NCI-H1092 treated with DMSO at 0.1 percent for 48 hours (cell line): Measurements from ENCODE around the gene RRP1.

ENCODE experiments used
- DNase-seq: peaks from one replicate; lab custom pipeline; 2025; lab: John Stamatoyannopoulos, UW

The RRP1 gene

DNA sequence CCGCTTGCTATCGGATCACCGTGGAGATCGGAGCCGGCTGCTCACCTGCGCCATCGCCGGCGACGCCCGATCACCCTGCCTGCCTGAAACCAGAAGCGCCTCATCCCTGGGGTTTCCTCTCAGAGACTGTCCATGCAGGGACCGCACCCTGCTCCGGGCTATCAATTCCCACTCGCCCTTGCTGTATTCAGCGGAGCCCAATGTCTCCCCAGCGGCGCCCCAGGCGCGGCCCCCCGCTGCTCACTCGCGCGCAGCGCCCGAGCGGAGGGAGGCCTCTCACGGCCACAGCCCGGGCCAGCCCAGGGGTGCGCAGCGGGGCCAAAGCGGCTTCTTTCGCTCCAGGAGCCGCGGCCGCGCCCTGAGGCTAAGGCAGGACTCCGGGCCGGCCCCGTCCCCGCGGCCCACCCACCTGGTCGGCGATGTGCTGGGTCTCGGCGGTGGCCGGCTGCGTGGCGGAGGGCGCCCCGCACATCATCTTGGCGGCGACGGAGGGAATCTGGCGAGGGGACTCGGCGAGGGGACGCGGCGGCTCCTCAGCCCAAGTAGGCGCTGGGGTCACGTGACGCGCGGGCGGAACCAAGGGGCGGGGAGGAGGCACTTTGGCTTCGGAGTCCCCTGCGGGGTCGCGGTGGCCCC lies 13.5 kb upstream of the RRP1 start, which contains the start of gene CSTB:
Gene CSTB (minus strand): TSS at position 514 of the 636 bp plus-strand sequence. CDS start 39 bp downstream, at position 475.
- peak; percentile 79 for DNase-seq

DNA sequence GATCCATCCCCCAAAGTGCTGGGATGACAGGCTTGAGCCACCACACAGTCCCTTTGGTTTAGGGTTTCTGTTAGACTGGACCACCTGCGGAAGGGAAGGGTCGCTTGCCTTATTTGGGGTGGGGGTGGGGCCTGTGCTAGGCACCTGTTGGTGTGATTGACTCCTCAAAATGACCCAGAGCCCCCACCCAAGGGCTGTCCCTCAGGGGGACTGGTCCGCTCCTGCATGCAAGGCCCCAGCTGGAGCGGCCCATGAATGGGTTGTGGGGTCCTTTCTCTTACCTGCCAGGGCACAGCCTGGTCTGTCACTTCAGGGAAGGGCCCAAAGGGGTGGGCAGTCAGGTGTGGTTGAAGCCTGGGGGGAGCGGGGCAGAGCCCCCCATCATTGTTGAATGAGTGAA lies 11.4 kb upstream of the RRP1 start:
- DNase-seq: no peak

DNA sequence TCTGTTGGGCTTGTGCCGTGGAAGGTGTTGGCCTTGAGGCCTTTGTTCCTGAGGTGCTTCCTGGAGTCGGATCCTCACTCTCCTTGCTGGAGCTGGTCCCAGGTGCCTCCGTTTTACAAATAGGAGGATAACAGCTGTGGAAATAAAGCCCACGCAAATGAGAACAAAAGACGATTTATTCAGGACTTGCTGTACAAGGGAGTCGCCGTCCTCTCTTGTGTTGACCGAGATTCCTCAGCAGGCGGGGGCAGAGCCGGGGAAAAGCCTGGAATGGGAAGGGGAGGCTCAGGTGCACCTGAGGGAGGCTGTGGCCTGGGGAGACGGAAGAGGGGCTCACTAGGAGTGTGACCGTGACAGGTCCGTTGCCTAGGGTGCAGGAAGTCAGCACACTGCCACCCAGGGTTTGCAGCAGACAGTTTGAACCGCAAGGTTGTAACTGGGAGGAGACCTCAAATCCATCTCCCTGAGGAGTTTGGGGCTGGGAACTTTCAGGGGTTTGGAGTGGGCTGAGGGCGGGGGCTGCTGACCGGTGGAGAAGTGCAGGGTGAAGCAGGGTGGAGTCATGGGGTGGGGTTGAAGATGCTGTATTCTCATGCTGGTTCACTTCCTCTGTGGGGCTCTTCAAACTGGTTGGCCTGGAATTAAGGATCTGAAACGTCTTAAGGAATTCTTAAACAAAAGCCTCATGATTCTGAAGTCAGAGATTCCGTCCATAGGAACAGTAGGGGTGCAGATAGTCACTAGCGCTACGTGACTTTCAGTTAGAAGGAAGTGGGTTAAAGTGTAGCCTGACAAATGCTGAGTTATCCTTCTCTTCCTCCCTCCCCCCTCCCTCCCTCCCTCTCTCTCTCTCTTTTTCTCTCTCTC lies 10.7 kb upstream of the RRP1 start:
- no peak for DNase-seq

DNA sequence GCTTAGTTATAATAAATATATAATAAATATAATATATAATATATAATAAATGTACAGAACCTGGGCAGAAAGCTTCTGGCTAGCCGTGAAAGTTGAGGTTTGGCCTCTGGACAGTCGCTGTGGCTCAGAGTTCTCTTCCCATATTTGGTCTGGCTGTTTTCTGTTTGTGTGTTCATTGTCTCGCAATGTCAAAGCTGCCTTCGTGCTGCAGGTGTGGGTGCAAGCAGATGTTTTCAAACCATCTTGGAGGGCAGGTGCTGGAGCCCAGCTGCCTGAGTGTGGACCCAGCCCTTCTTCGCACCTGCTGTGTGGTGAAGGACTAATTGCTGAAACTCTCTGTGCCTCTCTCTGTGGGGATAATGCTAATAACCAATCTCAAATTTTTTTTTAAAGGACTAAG lies 9.7 kb upstream of the RRP1 start:
- no peak for DNase-seq

DNA sequence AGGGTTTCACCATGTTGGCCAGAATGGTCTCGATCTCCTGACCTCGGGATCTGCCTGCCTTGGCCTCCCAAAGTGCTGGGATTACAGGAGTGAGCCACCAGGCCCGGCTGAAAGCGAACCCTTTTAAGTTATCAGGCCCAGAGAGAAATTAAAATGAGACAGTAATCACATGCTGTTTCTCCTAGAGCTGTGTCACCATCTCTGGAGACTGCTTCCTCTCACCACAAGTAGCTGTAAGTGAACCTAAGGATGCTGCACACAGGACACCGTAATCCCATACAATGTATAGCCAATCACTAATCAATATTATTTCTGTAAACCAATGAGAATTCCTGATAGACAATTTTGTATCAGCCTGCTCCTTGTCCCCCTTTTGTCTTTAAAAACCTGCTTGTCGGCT lies 7.5 kb upstream of the RRP1 start:
- DNase-seq: no peak

DNA sequence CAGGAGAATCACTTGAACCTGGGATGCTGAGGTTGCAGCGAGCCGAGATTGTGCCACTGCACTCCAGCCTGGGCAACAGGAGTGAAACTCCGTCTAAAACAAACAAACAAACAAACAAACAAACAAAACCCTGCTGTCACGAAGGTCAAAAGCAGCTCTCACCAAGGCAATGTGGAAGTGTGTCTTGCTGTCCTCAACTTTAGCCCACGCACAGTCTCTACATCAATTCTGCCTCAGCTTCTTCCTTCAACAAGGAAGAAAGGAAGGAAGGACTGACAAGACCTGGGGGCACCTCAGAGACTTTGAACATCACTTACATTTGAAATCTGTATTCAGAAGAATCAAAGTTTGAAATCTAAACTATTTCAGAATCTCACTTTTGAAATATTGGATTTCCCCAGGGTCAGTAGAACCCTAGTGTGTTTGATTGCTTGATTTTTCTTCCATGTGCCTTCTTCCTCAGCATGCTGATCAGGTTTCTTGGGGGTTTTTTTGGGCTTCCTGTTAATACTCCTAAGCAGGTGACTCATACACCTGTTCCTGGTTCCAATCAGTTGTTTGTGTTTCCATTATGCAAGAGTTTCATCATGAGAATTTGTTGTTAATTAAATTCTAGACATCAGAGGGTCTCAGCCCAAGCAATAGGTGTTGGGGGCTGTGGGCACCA lies 6.8 kb upstream of the RRP1 start:
- DNase-seq: no peak

DNA sequence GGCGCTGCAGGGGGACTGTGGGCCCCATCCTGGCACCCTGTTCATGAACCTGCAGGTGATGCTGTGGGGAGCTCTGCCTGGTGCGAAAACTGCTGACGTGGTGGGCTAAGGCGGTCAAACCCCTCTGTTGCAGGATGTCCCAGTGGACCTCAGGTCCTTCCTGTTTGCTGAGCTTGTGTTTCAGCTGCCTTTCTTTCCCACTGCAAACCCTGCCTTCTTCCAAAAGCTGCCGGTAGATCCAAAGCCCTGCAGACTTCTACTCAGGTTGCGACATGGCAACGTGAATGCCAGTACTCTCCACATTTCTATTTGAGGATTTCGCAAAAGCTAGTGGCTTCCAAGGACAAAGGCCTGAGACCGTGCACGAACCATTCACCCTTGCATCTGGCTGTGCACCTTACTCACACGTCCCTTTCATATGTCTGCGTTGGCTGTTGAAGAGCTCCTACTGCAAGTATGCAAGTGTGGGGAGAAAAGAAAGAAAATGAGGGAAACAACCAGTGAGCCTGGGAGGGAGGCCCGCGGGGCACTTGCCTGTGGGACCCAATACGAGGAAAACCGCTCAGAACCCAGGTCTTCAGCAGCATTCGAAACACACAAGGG lies 6.2 kb upstream of the RRP1 start:
- no peak for DNase-seq

DNA sequence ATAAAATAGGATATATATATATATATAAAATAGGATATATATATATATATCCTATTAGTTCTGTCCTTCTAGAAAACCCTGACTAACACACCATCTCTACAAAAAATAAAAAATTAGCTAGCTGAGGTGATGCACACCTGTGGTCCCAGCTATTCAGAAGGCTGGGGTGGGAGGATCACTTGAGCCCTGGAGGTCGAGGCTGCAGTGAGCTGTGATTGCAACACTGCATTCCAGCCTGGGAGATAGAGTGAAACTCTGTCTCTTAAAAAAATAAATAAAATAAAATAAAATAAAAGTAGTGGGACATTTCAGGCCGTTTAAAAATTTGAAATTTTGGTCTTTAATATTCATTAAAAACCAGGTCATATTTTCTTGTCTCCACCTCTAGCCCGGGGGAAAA lies 4.2 kb upstream of the RRP1 start:
- DNase-seq: no peak

DNA sequence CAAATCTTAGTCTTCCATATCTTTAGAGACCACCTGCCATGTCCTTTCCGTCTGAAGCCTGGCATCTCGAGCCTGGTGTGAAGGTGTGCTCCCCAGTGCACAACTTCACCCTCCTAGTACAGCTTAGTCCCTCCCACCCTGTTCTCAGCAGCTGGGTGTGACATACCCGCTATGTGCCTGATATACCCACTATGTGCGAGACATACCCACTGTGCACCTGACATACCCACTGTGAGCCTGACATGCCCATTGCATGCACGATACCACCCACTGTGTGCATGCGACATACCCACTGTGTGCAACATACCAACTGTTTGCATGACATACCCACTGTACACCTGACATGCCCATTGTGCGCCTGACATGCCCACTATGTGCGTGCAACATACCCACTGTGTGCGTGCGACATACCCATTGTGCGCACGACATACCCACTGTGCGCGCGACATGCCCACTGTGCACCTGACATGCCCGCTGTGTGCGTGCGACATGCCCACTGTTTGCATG lies 3.0 kb upstream of the RRP1 start:
- DNase-seq: no peak

DNA sequence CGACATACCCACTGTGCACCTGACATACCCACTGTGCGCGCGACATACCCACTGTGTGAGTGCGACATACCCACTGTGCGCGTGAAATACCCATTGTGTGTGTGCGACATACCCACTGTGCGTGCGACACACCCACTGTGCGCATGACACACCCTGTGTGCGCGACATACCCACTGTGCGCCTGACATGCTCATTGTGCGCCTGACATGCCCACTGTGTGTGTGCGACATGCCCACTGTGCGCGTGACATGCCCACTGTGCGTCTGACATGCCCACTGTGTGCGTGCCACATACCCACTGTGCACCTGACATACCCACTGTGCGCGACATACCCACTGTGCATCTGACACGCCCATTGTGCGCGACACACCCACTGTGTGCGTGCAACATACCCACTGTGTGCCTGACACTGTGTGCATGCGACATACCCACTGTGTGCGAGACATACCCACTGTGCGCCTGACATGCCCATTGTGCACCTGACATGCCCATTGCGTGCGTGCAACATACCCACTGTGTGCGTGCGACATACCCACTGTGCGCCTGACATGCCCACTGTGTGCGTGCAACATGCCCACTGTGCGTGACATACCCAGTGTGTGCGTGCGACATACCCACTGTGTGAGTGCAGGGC lies 2.5 kb upstream of the RRP1 start:
- no peak for DNase-seq

DNA sequence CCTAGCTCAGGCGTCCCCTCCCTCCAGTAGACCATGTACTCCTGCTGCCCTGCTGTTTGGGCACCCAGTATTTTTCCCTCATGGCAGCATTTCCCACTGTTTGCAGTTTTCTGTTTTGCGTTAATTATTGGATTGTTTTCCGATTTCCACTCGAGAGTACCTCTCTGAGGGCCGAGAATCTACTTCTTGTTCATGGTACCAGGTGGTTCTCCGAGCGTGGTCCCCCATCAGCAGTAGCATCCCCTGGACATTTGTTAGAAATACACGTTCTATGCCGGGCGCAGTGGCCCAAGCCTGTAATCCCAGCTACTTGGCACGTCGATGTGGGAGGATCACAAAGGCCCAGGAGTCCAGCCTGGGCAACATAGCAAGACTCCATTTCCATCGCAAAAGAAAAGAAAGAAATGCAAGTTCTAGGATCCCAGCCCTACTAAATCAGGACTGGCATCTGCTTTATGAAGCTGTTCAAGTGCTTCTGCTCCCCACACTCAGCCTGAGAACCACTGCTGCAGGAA lies 690 bp downstream of the RRP1 start:
- no peak for DNase-seq

DNA sequence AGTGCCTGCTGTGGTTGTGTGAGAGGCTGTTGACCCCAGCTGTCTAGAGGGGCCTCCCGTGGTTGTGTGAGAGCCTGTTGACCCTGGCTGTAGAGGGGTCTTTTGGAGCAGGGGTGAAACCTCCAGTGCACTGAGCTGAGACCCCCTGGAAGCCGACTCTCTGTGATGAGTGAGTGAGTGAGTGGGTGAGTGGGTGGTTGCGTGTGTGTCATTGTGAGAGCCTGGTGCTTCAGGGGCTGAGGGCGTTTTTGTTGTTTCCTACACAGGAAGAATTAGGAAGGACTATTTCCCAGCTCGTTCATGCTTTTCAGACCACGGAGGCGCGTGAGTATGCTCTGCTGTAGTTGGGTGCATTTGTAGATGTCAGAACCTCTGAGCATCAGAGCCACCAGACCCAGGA lies 3.0 kb downstream of the RRP1 start:
- no peak for DNase-seq

DNA sequence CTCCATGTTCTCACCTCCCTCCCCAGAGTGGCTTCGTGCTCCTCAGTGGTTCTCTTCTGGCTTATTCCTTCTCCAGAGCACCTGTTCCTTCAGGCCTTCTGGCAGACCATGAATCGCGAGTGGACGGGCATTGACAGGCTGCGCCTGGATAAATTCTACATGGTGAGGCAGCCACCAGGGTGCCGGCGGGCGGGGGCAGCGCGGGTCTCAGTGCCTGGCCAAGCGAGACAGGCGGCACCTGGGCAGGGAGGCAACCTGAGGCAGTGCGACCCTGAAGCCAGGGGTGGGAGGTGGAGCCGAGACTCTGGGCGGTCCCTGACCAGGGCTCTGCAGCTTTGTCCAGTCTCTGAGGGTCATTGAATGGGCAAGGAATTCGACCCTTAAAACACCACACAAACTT lies 3.9 kb downstream of the RRP1 start:
- DNase-seq: no peak

DNA sequence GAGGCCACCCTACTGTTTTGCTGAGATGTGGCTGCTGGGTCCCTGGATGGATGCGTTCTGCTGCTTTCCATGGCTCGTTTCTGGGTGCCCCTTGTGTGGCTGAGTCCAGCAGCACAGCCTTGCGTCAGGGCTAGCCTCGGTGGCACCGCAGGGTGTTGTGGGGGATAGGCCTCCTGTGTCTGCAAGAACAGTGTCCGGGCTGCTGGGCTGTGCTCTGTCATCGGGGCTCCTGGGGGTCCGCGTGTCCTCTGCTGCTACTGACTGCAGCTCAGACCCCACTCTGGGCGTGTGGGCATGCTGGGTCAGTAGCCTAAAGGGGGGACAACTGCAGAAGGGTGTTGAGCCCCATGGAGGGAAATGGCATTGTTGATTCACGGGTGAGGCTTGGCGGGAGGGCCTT lies 4.9 kb downstream of the RRP1 start:
- DNase-seq: no peak

DNA sequence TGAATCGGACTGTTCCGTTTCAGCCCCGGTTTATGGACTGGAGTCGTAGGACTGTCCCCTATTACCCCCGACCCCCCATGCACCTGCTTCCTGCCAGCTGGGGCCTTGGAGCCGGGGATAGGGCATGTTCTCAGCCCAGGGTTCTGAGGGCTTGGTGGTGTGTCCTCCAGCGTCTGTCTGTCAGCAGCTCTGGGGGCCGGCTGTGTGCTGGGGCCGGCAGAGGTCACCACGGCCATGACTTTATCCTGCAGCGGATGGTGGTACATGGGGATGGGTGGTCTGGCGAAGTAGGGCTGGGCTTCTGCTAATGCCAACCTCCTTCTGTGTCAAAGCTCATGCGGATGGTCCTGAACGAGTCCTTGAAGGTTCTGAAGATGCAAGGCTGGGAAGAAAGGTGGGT lies 5.5 kb downstream of the RRP1 start:
- no peak for DNase-seq

DNA sequence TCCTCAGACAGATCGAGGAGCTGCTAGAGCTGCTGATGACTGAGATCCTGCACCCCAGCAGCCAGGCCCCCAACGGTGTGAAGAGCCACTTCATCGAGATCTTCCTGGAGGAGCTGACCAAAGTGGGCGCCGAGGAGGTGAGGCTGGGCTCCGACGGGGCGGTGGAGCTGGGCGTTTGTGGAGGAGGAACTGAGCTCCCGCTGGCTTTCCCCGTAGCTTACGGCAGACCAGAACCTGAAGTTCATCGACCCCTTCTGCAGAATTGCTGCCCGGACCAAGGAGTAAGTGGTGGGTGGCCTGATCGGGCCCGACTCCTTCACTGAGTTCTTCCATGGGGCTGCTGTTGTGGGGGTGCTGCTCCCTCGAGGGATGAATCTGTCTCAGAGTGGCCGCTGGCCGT lies 8.0 kb downstream of the RRP1 start:
- DNase-seq: no peak

DNA sequence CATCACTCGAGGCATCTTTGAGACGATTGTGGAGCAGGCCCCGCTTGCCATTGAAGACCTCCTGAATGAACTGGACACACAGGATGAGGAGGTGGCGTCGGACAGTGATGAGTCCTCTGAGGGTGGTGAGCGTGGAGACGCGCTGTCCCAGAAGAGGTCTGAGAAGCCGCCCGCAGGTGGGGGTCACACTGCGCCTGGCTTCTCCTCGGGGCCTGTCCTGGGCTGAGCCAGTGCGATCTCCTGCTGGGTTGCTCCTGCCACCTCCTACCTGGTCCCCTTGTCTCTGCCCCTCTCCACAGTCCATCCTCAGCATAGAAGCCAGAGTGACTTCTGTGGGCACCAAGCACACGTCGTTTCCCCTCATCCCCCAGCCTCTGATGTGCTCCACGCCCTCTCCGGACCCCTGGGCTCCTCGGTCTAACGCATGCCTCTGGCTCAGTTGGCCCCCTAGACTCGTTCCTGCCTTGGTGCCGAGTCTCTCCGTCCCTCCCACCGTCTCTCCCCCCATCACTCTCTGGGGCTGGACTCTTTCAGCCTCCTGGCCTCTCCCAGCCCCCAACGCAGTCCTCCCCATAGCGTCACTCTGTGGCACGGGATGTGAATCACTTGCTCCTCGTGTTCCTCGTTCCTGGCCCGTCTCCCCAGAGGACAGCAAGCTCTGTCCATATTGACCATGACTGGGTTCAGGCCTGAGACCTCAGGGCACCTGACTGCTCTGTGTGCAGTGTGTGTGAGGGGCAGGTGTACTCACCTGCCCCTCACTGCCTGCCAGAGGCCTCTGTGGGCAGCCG lies 8.7 kb downstream of the RRP1 start:
- DNase-seq: no peak

DNA sequence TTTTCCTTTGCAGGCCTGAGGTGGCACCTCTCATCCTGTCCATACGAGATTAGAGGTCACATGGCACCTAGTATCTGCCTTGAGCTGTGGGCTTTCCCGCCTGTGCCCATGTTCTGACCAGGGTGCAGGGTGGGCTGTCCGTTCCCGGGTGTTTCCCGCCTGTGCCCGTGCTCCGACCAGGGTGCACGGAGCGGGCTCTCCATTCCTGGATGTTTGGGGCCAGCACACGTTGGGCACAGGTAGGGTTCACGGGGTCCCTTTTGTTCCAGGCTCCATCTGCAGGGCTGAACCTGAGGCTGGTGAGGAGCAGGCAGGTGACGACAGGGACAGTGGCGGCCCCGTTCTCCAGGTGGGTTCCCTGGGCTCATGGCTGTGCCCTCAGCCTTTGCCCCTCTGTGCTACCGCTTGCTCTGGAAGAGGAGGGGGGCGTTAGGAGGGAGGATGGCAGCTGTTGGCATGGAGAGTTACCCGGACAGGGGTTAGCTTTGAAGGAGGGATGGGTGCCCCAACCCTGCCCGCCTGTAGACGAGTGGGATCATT lies 10.0 kb downstream of the RRP1 start:
- DNase-seq: no peak

DNA sequence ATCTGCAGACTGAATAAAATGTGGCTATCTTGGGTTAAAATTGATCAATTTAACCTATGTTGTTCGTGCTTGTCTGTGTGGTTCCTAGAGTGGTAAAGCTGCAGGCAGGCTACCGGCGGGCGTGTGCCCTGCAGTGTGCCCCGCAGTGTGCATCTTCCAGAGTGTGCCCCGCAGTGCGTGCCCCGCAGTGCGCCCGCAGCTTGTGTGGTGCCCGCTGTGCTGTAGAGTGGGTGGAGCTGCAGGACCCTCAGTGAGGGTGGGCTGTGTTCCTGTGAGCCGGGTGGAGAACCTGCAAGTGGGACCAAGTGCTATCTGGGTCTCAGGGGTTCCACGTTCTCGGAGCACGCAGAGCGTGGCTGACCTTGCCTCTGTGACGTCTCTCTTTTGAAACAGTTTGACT lies 10.7 kb downstream of the RRP1 start:
- DNase-seq: no peak

DNA sequence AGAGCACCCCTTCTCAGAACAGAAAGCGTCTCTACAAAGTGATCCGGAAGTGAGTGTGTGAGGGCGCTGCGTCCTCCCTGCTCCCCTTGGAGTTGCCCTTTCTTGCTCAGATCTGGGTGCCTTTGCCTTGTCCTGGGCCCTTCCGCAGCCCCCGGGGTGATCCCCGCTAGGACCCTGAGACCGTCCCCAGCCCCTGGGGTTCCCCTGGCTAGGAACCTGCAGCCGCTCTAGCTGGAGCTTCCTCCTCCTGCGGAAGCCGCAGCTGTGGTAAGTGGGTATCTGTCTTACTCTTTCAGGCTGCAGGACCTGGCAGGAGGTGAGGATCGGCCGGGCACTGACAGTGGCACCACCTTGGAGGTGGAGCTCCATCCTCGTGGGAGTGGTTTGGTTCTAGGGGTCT lies 11.2 kb downstream of the RRP1 start:
- no peak for DNase-seq
